ENCODE results near the gene ASB12. TPM values are rescaled to one million over a fixed set of nuclear protein-coding genes. Genes with fewer than 3 reads are reported as not detected.

ASB12 gene
- total RNA-seq, 2 experiments from 2014 or later = not detected

- H3K4me3 Mint-ChIP-seq = no peak overlapping the region
- ChIA-PET CTCF (no interaction called here), POLR2A (no interaction called here)
- DNase-seq = no peak
- no peak overlapping the region for H3K27ac Mint-ChIP-seq
- H3K9me3 Mint-ChIP-seq = no peaks in the 10 kb centered on the region
- no peaks in the 10 kb centered on the region for H3K36me3 Mint-ChIP-seq
- no peaks in the 10 kb centered on the region for H3K27me3 Mint-ChIP-seq
- peaks cover 5% of the 10 kb centered on the region for H3K4me1 Mint-ChIP-seq (ENCODE audit: low read depth)
- intact Hi-C loops (cut with micrococcal nuclease) = no loop called here
These were observed 32.4 kb downstream of the ASB12 start for GRCh38 chrX:64198036-64198435.

- Mint-ChIP-seq H3K4me1 (ENCODE audit: low read depth) (no peaks in the 10 kb centered on the region), H3K9me3 (no peaks in the 10 kb centered on the region), H3K4me3 (no peak overlapping the region), H3K27me3 (no peaks in the 10 kb centered on the region), H3K36me3 (peaks cover 4% of the 10 kb centered on the region), H3K27ac (no peak overlapping the region)
- DNase-seq = no peak
- intact Hi-C loops (cut with micrococcal nuclease) = no loop called here
- CTCF ChIA-PET = no interaction called here
- POLR2A ChIA-PET = no interaction called here
These were observed 33.8 kb downstream of the ASB12 start for GRCh38 chrX:64196606-64197005.

GRCh38 chrX:64195862-64196261, 34.5 kb downstream of the ASB12 start:
- Mint-ChIP-seq H3K4me1 (ENCODE audit: low read depth) (no peaks in the 10 kb centered on the region), H3K27ac (no peak overlapping the region), H3K9me3 (no peaks in the 10 kb centered on the region), H3K4me3 (no peak overlapping the region), H3K27me3 (no peaks in the 10 kb centered on the region), H3K36me3 (peaks cover 7% of the 10 kb centered on the region)
- ChIA-PET POLR2A (no interaction called here), CTCF (no interaction called here)
- intact Hi-C loops (cut with micrococcal nuclease) = no loop called here
- DNase-seq = no peak

GRCh38 chrX:64192673-64193072, 37.7 kb downstream of the ASB12 start:
- Mint-ChIP-seq H3K4me1 (ENCODE audit: low read depth) (no peaks in the 10 kb centered on the region), H3K9me3 (no peaks in the 10 kb centered on the region), H3K36me3 (peaks cover 10% of the 10 kb centered on the region), H3K27ac (no peak overlapping the region), H3K4me3 (no peak overlapping the region), H3K27me3 (no peaks in the 10 kb centered on the region)
- POLR2A ChIA-PET = no interaction called here
- no peak for DNase-seq
- intact Hi-C loops (cut with micrococcal nuclease) = no loop called here
- CTCF ChIA-PET = no interaction called here

- POLR2A ChIA-PET = no interaction called here
- H3K4me1 Mint-ChIP-seq (ENCODE audit: low read depth) = no peaks in the 10 kb centered on the region
- H3K27me3 Mint-ChIP-seq = no peaks in the 10 kb centered on the region
- no peak overlapping the region for H3K4me3 Mint-ChIP-seq
- CTCF ChIA-PET = no interaction called here
- no peaks in the 10 kb centered on the region for H3K9me3 Mint-ChIP-seq
- intact Hi-C loops (cut with micrococcal nuclease) = no loop called here
- DNase-seq = no peak
- H3K36me3 Mint-ChIP-seq = peaks cover 10% of the 10 kb centered on the region
- no peak overlapping the region for H3K27ac Mint-ChIP-seq
These were observed 38.4 kb downstream of the ASB12 start for GRCh38 chrX:64192040-64192439.

- POLR2A ChIA-PET = no interaction called here
- Mint-ChIP-seq H3K27ac (no peak overlapping the region), H3K4me3 (no peak overlapping the region), H3K9me3 (no peaks in the 10 kb centered on the region), H3K36me3 (peaks cover 10% of the 10 kb centered on the region), H3K4me1 (ENCODE audit: low read depth) (no peaks in the 10 kb centered on the region), H3K27me3 (no peaks in the 10 kb centered on the region)
- no peak for DNase-seq
- intact Hi-C loops (cut with micrococcal nuclease) = no loop called here
- CTCF ChIA-PET = no interaction called here
These were observed 39.0 kb downstream of the ASB12 start for GRCh38 chrX:64191281-64192010.

GRCh38 chrX:64190136-64190740, 40.2 kb downstream of the ASB12 start:
- POLR2A ChIA-PET = no interaction called here
- Mint-ChIP-seq H3K4me1 (ENCODE audit: low read depth) (no peaks in the 10 kb centered on the region), H3K9me3 (no peaks in the 10 kb centered on the region), H3K27me3 (no peaks in the 10 kb centered on the region), H3K27ac (no peak overlapping the region), H3K4me3 (no peak overlapping the region), H3K36me3 (peaks cover 10% of the 10 kb centered on the region)
- CTCF ChIA-PET = no interaction called here
- no peak for DNase-seq
- intact Hi-C loops (cut with micrococcal nuclease) = no loop called here

- no peaks in the 10 kb centered on the region for H3K9me3 Mint-ChIP-seq
- ChIA-PET CTCF (no interaction called here), POLR2A (no interaction called here)
- H3K4me1 Mint-ChIP-seq (ENCODE audit: low read depth) = no peaks in the 10 kb centered on the region
- DNase-seq = no peak
- H3K27me3 Mint-ChIP-seq = no peaks in the 10 kb centered on the region
- intact Hi-C loops (cut with micrococcal nuclease) = no loop called here
- H3K27ac Mint-ChIP-seq = no peak overlapping the region
- H3K36me3 Mint-ChIP-seq = peaks cover 10% of the 10 kb centered on the region
- no peak overlapping the region for H3K4me3 Mint-ChIP-seq
These were observed 41.5 kb downstream of the ASB12 start for GRCh38 chrX:64188901-64189300.

- Mint-ChIP-seq H3K4me1 (ENCODE audit: low read depth) (no peaks in the 10 kb centered on the region), H3K27ac (no peak overlapping the region), H3K36me3 (peaks cover 10% of the 10 kb centered on the region), H3K4me3 (no peak overlapping the region), H3K9me3 (no peaks in the 10 kb centered on the region), H3K27me3 (no peaks in the 10 kb centered on the region)
- no peak for DNase-seq
- intact Hi-C loops (cut with micrococcal nuclease) = no loop called here
- POLR2A ChIA-PET = no interaction called here
- CTCF ChIA-PET = no interaction called here
These were observed 42.7 kb downstream of the ASB12 start for GRCh38 chrX:64187762-64188150.

- peaks cover 10% of the 10 kb centered on the region for H3K36me3 Mint-ChIP-seq
- H3K4me1 Mint-ChIP-seq (ENCODE audit: low read depth) = no peaks in the 10 kb centered on the region
- intact Hi-C loops (cut with micrococcal nuclease) = no loop called here
- H3K27ac Mint-ChIP-seq = no peak overlapping the region
- no peak overlapping the region for H3K4me3 Mint-ChIP-seq
- POLR2A ChIA-PET = no interaction called here
- no peaks in the 10 kb centered on the region for H3K27me3 Mint-ChIP-seq
- no peak for DNase-seq
- H3K9me3 Mint-ChIP-seq = no peaks in the 10 kb centered on the region
- CTCF ChIA-PET = no interaction called here
These were observed 43.2 kb downstream of the ASB12 start for GRCh38 chrX:64186974-64187761.

- no peaks in the 10 kb centered on the region for H3K9me3 Mint-ChIP-seq
- H3K4me1 Mint-ChIP-seq (ENCODE audit: low read depth) = no peaks in the 10 kb centered on the region
- CTCF ChIA-PET = no interaction called here
- POLR2A ChIA-PET = no interaction called here
- no peaks in the 10 kb centered on the region for H3K36me3 Mint-ChIP-seq
- no peak for DNase-seq
- intact Hi-C loops (cut with micrococcal nuclease) = no loop called here
- no peak overlapping the region for H3K27ac Mint-ChIP-seq
- H3K4me3 Mint-ChIP-seq = no peak overlapping the region
- H3K27me3 Mint-ChIP-seq = no peaks in the 10 kb centered on the region
These were observed 46.0 kb downstream of the ASB12 start for GRCh38 chrX:64184396-64184795.

GRCh38 chrX:64182208-64182607, 48.2 kb downstream of the ASB12 start:
- DNase-seq = no peak
- Mint-ChIP-seq H3K4me1 (ENCODE audit: low read depth) (no peaks in the 10 kb centered on the region), H3K36me3 (no peaks in the 10 kb centered on the region), H3K27me3 (no peaks in the 10 kb centered on the region), H3K9me3 (no peaks in the 10 kb centered on the region), H3K4me3 (no peak overlapping the region), H3K27ac (no peak overlapping the region)
- CTCF ChIA-PET = no interaction called here
- intact Hi-C loops (cut with micrococcal nuclease) = no loop called here
- POLR2A ChIA-PET = no interaction called here

- H3K4me3 Mint-ChIP-seq = no peak overlapping the region
- no peaks in the 10 kb centered on the region for H3K27me3 Mint-ChIP-seq
- H3K9me3 Mint-ChIP-seq = no peaks in the 10 kb centered on the region
- POLR2A ChIA-PET = no interaction called here
- intact Hi-C loops (cut with micrococcal nuclease) = no loop called here
- CTCF ChIA-PET = no interaction called here
- no peak overlapping the region for H3K27ac Mint-ChIP-seq
- DNase-seq = no peak
- no peaks in the 10 kb centered on the region for H3K4me1 Mint-ChIP-seq (ENCODE audit: low read depth)
- no peaks in the 10 kb centered on the region for H3K36me3 Mint-ChIP-seq
These were observed 53.5 kb downstream of the ASB12 start for GRCh38 chrX:64176876-64177275.
